SK-N-MC (cell line): ENCODE data around the gene ZWILCH.

Experiments
- EZH2 ChIP-seq: fragments of 200-600 bp; sonication (generic); IDR thresholded peaks from one replicate; pipeline ENCODE4 v1.6.1; 2017; ENCODE audit warnings: antibody characterized with exemption
- POLR2AphosphoS5 ChIP-seq: IDR thresholded peaks from 2 replicates; pipeline ENCODE4 v1.6.1; 2012; ENCODE audit warnings: mild to moderate bottlenecking, low read depth, low read length, borderline replicate concordance

- TF ChIP-seq EZH2: no peak
- no peak for TF ChIP-seq POLR2AphosphoS5
Measured at GRCh38 chr15:66581972-66582537, 76.9 kb downstream of the ZWILCH start.
